WTC11 (cell line): ENCODE data around the gene PPM1K. TPM values are rescaled to one million over a fixed set of nuclear protein-coding genes. Genes with fewer than 3 reads are reported as not detected.

Experiments
- ATAC-seq: fragments of 200-7000 bp; cut with Tn5 transposase; 2 replicates; pipeline ENCODE4 v1.10.0; 2021; ENCODE audit warnings: mild to moderate bottlenecking, moderate library complexity
- CTCF ChIA-PET: fragments of 300-600 bp; sonication (Branson Sonifier 250); formaldehyde crosslinking; loops from one replicate; lab custom pipeline; 2021; ENCODE audit warnings: antibody characterized with exemption; lab: Charles Lee
- POLR2A ChIA-PET: fragments of 350-600 bp; sonication (Branson Sonifier 250); formaldehyde crosslinking; loops from one replicate; lab custom pipeline; 2021; ENCODE audit warnings: antibody characterized with exemption; lab: Charles Lee
- DNase-seq: peaks from one replicate; pipeline ENCODE4 v3.0.0; 2021; ENCODE audit warnings: low spot score
- H3K27ac Mint-ChIP-seq: 2 replicates; pipeline ENCODE4 v1.8.0; 2021; ENCODE audit warnings: mixed read lengths
- H3K27me3 Mint-ChIP-seq: 2 replicates; pipeline ENCODE4 v1.8.0; 2021; ENCODE audit warnings: low read depth, mild to moderate bottlenecking, moderate library complexity, mixed read lengths
- H3K36me3 Mint-ChIP-seq: 2 replicates; pipeline ENCODE4 v1.8.0; 2021; ENCODE audit warnings: mixed read lengths
- H3K4me1 Mint-ChIP-seq: 2 replicates; pipeline ENCODE4 v1.8.0; 2022; ENCODE audit warnings: mixed read lengths
- H3K4me3 Mint-ChIP-seq: 2 replicates; pipeline ENCODE4 v1.8.0; 2021; ENCODE audit warnings: mild to moderate bottlenecking, moderate library complexity, mixed read lengths
- H3K9me3 Mint-ChIP-seq: 2 replicates; pipeline ENCODE4 v1.8.0; 2021; ENCODE audit warnings: mixed read lengths
- AFF4 ChIP-seq: sonication (generic); formaldehyde crosslinking; IDR thresholded peaks from 2 replicates; pipeline ENCODE4 v1.8.1; 2023; ENCODE audit warnings: mild to moderate bottlenecking, missing genetic modification reagents, borderline replicate concordance
- ATF3 ChIP-seq: sonication (generic); formaldehyde crosslinking; conservative IDR thresholded peaks from 2 replicates; pipeline ENCODE4 v1.8.1; 2022; ENCODE audit warnings: mild to moderate bottlenecking, missing genetic modification reagents
- CTCF ChIP-seq: fragments of 200-600 bp; IDR thresholded peaks from 2 replicates; pipeline ENCODE4 v1.8.0; 2022; ENCODE audit warnings: antibody characterized with exemption
- GABPB1 ChIP-seq: sonication (generic); formaldehyde crosslinking; IDR thresholded peaks from 2 replicates; pipeline ENCODE4 v1.8.1; 2023; ENCODE audit warnings: mild to moderate bottlenecking, missing genetic modification reagents
- HMGA2 ChIP-seq: fragments of 250-450 bp; sonication (Bioruptor Pico); IDR thresholded peaks from 2 replicates; pipeline ENCODE4 v1.4.0; 2021; ENCODE audit warnings: mild to moderate bottlenecking, moderate library complexity
- IRF1 ChIP-seq: sonication (generic); formaldehyde crosslinking; IDR thresholded peaks from 2 replicates; pipeline ENCODE4 v1.8.0; 2023; ENCODE audit warnings: missing genetic modification reagents
- JUN ChIP-seq: sonication (generic); formaldehyde crosslinking; IDR thresholded peaks from 2 replicates; pipeline ENCODE4 v1.8.0; 2023; ENCODE audit warnings: mild to moderate bottlenecking, missing genetic modification reagents
- MYBL2 ChIP-seq: sonication (generic); formaldehyde crosslinking; IDR thresholded peaks from 2 replicates; pipeline ENCODE4 v1.8.1; 2023; ENCODE audit warnings: mild to moderate bottlenecking, moderate library complexity, missing genetic modification reagents
- NFATC4 ChIP-seq: fragments of 250-450 bp; sonication (Bioruptor Pico); IDR thresholded peaks from 2 replicates; pipeline ENCODE4 v1.9.0; 2021; ENCODE audit warnings: mild to moderate bottlenecking
- PREB ChIP-seq: sonication (generic); formaldehyde crosslinking; IDR thresholded peaks from 2 replicates; pipeline ENCODE4 v1.8.1; 2022; ENCODE audit warnings: mild to moderate bottlenecking, missing genetic modification reagents, moderate library complexity, borderline replicate concordance
- SMAD4 ChIP-seq: sonication (generic); formaldehyde crosslinking; IDR thresholded peaks from 2 replicates; pipeline ENCODE4 v1.8.0; 2022; ENCODE audit warnings: mild to moderate bottlenecking, missing genetic modification reagents
- ZNF219 ChIP-seq: sonication (generic); formaldehyde crosslinking; IDR thresholded peaks from 2 replicates; pipeline ENCODE4 v1.8.0; 2023; ENCODE audit warnings: missing genetic modification reagents, mild to moderate bottlenecking, borderline replicate concordance
- ZNF232 ChIP-seq: sonication (generic); formaldehyde crosslinking; IDR thresholded peaks from 2 replicates; pipeline ENCODE4 v1.8.0; 2022; ENCODE audit warnings: mild to moderate bottlenecking, missing genetic modification reagents
- ZNF425 ChIP-seq: fragments of 250-450 bp; sonication (Bioruptor Pico); conservative IDR thresholded peaks from 2 replicates; pipeline ENCODE4 v1.9.0; 2021; ENCODE audit warnings: mild to moderate bottlenecking
- ZSCAN18 ChIP-seq: fragments of 250-450 bp; sonication (Bioruptor Pico); IDR thresholded peaks from 2 replicates; pipeline ENCODE4 v2.1.2; 2022; ENCODE audit warnings: mild to moderate bottlenecking, moderate library complexity
- total RNA-seq: library from RNA; stranded (reverse); gene quantifications from 3 replicates; pipeline ENCODE4 v1.2.3, GENCODE V29; 2021

PPM1K gene
- total RNA-seq, 1 experiment from 2014 or later = 17.0 TPM

- no peak for TF ChIP-seq MYBL2 (CRISPR knock-in tag)
- TF ChIP-seq ATF3 (CRISPR knock-in tag) = no peak
These were observed 58.9 kb downstream of the PPM1K start (continued) for GRCh38 chr4:88225232-88226105.

- peaks cover 36% of the 10 kb centered on the region for H3K9me3 Mint-ChIP-seq
- DNase-seq (no peak), ATAC-seq (no peak)
- POLR2A ChIA-PET = no interaction called here
- peaks cover 2% of the 10 kb centered on the region; the same call in 1 of the 2 replicates for H3K4me1 Mint-ChIP-seq
- H3K27ac Mint-ChIP-seq = no peak overlapping the region
- H3K4me3 Mint-ChIP-seq = no peak overlapping the region
- peaks cover 6% of the 10 kb centered on the region; the same call in 1 of the 2 replicates for H3K36me3 Mint-ChIP-seq
- H3K27me3 Mint-ChIP-seq = no peaks in the 10 kb centered on the region; the same call in 1 of the 2 replicates
- CTCF ChIA-PET = no interaction called here
- no peak for TF ChIP-seq NFATC4 (CRISPR knock-in tag)
- TF ChIP-seq SMAD4 = no peak
- TF ChIP-seq ZSCAN18 (CRISPR knock-in tag) = no peak
- no peak for TF ChIP-seq GABPB1 (CRISPR knock-in tag)
- TF ChIP-seq PREB (CRISPR knock-in tag) = no peak
- TF ChIP-seq JUN = no peak
- TF ChIP-seq ZNF219 (CRISPR knock-in tag) = no peak
- TF ChIP-seq HMGA2 (CRISPR knock-in tag) = no peak
- no peak for TF ChIP-seq ZNF425
- TF ChIP-seq AFF4 (CRISPR knock-in tag) = no peak
These were observed 60.8 kb downstream of the PPM1K start for GRCh38 chr4:88223516-88223915.

- ATAC-seq (peak; percentile 60), DNase-seq (no peak)
- Mint-ChIP-seq H3K27ac (no peak overlapping the region), H3K9me3 (peaks cover 25% of the 10 kb centered on the region), H3K4me1 (peaks cover 2% of the 10 kb centered on the region; the same call in 1 of the 2 replicates), H3K4me3 (no peak overlapping the region), H3K36me3 (peaks cover 6% of the 10 kb centered on the region; the same call in 1 of the 2 replicates)
- POLR2A ChIA-PET = no interaction called here
- TF ChIP-seq SMAD4 (no peak), ZNF232 (CRISPR knock-in tag) (no peak), CTCF (peak; percentile 40; the same call in 1 of the 2 replicates), IRF1 (CRISPR knock-in tag) (no peak), AFF4 (CRISPR knock-in tag) (no peak)
- TF ChIP-seq, all 79 proteins: peak for 1
- H3K27me3 Mint-ChIP-seq = no peaks in the 10 kb centered on the region; the same call in 1 of the 2 replicates
- CTCF ChIA-PET = interaction anchor here (0.6 to 4.2 kb wide), 40 partner anchors 9 to 454 kb away, joined by 3 to 106 read pairs (median 4); partner anchors contain the start of genes ABCG2, HERC5, HERC6 and PPM1K
These were observed 65.3 kb downstream of the PPM1K start for GRCh38 chr4:88219099-88219498.
